ENCODE measurements around the gene POLR2J3.
"Not testable (repeated sequence)": the region's sequence is repeated elsewhere in the genome, so short reads cannot be mapped to it uniquely, and the experiment has no call there.

DNA sequence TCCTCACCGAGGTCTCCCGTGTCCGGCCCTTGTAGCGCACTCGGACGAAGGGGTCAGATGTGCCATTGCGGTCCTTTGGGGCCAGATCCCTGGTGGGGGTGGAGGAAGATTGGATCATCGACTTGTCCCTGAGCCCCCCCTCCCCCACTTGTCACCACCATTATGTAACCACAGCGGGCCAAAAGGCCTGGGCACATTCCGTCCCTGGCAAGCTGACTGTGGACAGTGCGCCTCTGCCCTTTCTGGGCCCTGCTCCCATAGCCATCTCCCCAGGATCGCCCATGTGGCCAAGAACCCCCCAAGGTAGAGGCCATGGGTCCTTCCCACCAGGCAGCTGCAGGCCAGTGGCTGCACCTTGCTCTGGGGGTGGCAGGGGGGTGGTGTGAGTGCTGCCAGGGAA, 29.9 kb upstream of the POLR2J3 start:
- TF ChIP-seq, protein P1, sequence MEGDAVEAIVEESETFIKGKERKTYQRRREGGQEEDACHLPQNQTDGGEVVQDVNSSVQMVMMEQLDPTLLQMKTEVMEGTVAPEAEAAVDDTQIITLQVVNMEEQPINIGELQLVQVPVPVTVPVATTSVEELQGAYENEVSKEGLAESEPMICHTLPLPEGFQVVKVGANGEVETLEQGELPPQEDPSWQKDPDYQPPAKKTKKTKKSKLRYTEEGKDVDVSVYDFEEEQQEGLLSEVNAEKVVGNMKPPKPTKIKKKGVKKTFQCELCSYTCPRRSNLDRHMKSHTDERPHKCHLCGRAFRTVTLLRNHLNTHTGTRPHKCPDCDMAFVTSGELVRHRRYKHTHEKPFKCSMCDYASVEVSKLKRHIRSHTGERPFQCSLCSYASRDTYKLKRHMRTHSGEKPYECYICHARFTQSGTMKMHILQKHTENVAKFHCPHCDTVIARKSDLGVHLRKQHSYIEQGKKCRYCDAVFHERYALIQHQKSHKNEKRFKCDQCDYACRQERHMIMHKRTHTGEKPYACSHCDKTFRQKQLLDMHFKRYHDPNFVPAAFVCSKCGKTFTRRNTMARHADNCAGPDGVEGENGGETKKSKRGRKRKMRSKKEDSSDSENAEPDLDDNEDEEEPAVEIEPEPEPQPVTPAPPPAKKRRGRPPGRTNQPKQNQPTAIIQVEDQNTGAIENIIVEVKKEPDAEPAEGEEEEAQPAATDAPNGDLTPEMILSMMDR (IDR thresholded peaks at IDR 0.05), result not testable (repeated sequence)
- TF ChIP-seq POLR2A (IDR thresholded peaks at IDR 0.05), result not testable (repeated sequence)

Measured in adrenal gland (tissue), 5 donors.